Measurements from ENCODE around the gene TCEA2. TPM values are rescaled to one million over a fixed set of nuclear protein-coding genes. Genes with fewer than 3 reads are reported as not detected.

The TCEA2 gene
- total and polyA plus RNA-seq, 2 of the 13 experiments (the other 11 are each of a cell fraction or from before 2014, with no cell fraction given): 28.1 to 33.7 TPM

DNA sequence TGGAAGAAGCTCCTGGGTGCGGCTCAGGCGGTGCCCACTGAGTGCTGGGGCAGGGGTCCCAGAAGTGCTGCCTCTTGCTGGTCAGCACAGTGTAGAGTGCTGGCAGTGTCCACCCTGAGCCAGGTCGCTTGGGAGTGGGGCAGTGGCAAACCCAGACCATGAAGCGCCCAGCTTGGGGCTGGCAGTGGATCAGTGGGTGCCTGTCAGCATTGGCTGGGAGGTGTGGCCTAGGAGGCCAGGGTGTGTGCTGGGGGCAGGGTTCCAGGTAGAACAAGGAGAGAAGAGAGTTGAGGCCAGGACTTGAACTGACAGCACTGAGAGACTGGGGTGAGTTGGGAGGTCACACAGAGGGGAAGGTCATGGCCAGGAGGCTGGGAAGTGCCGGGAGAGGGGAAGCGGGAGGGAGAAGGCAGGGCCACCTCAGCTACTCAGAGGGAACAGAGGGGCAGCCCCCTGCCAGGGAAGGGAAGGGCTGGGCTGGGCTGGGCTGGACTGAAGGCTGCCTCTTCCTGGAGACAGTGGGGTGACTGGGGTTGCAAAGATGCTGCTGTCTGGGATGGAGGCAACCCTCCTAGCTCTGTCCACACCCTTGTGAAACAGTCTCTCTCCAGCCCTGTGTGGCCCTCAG is 4.1 kb downstream of the TCEA2 start (continued):
- TF ChIP-seq, protein P1, sequence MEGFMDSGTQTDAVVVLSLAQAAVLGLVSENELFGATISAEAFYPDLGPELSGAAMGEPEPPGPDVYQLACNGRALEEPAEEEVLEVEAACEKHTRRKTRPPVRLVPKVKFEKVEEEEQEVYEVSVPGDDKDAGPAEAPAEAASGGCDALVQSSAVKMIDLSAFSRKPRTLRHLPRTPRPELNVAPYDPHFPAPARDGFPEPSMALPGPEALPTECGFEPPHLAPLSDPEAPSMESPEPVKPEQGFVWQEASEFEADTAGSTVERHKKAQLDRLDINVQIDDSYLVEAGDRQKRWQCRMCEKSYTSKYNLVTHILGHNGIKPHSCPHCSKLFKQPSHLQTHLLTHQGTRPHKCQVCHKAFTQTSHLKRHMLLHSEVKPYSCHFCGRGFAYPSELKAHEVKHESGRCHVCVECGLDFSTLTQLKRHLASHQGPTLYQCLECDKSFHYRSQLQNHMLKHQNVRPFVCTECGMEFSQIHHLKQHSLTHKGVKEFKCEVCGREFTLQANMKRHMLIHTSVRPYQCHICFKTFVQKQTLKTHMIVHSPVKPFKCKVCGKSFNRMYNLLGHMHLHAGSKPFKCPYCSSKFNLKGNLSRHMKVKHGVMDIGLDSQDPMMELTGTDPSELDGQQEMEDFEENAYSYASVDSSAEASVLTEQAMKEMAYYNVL (CRISPR knock-in tag; IDR thresholded peaks at IDR 0.05; ENCODE audit: borderline replicate concordance): no peak
- TF ChIP-seq RARA (CRISPR knock-in tag; IDR thresholded peaks at IDR 0.05): peak; percentile 60
- no peak for TF ChIP-seq ZMYM4 (CRISPR knock-in tag; IDR thresholded peaks at IDR 0.05)
- no peak for TF ChIP-seq ZSCAN9 (CRISPR knock-in tag; IDR thresholded peaks at IDR 0.05; ENCODE audit: borderline replicate concordance)
- TF ChIP-seq ZNF841 (CRISPR knock-in tag; IDR thresholded peaks at IDR 0.05; ENCODE audit: borderline replicate concordance): no peak
- TF ChIP-seq NFYC (CRISPR knock-in tag; IDR thresholded peaks at IDR 0.05): no peak
- TF ChIP-seq, protein P2, sequence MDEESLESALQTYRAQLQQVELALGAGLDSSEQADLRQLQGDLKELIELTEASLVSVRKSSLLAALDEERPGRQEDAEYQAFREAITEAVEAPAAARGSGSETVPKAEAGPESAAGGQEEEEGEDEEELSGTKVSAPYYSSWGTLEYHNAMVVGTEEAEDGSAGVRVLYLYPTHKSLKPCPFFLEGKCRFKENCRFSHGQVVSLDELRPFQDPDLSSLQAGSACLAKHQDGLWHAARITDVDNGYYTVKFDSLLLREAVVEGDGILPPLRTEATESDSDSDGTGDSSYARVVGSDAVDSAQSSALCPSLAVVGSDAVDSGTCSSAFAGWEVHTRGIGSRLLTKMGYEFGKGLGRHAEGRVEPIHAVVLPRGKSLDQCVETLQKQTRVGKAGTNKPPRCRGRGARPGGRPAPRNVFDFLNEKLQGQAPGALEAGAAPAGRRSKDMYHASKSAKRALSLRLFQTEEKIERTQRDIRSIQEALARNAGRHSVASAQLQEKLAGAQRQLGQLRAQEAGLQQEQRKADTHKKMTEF (CRISPR knock-in tag; IDR thresholded peaks at IDR 0.05): no peak
- no peak for TF ChIP-seq ATM (IDR thresholded peaks at IDR 0.05; ENCODE audit: borderline replicate concordance)
- TF ChIP-seq, protein P3, sequence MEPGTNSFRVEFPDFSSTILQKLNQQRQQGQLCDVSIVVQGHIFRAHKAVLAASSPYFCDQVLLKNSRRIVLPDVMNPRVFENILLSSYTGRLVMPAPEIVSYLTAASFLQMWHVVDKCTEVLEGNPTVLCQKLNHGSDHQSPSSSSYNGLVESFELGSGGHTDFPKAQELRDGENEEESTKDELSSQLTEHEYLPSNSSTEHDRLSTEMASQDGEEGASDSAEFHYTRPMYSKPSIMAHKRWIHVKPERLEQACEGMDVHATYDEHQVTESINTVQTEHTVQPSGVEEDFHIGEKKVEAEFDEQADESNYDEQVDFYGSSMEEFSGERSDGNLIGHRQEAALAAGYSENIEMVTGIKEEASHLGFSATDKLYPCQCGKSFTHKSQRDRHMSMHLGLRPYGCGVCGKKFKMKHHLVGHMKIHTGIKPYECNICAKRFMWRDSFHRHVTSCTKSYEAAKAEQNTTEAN (CRISPR knock-in tag; conservative IDR thresholded peaks at IDR 0.05): no peak
- TF ChIP-seq, protein P4, sequence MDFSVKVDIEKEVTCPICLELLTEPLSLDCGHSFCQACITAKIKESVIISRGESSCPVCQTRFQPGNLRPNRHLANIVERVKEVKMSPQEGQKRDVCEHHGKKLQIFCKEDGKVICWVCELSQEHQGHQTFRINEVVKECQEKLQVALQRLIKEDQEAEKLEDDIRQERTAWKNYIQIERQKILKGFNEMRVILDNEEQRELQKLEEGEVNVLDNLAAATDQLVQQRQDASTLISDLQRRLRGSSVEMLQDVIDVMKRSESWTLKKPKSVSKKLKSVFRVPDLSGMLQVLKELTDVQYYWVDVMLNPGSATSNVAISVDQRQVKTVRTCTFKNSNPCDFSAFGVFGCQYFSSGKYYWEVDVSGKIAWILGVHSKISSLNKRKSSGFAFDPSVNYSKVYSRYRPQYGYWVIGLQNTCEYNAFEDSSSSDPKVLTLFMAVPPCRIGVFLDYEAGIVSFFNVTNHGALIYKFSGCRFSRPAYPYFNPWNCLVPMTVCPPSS (IDR thresholded peaks at IDR 0.05): no peak
- TF ChIP-seq, protein P5, sequence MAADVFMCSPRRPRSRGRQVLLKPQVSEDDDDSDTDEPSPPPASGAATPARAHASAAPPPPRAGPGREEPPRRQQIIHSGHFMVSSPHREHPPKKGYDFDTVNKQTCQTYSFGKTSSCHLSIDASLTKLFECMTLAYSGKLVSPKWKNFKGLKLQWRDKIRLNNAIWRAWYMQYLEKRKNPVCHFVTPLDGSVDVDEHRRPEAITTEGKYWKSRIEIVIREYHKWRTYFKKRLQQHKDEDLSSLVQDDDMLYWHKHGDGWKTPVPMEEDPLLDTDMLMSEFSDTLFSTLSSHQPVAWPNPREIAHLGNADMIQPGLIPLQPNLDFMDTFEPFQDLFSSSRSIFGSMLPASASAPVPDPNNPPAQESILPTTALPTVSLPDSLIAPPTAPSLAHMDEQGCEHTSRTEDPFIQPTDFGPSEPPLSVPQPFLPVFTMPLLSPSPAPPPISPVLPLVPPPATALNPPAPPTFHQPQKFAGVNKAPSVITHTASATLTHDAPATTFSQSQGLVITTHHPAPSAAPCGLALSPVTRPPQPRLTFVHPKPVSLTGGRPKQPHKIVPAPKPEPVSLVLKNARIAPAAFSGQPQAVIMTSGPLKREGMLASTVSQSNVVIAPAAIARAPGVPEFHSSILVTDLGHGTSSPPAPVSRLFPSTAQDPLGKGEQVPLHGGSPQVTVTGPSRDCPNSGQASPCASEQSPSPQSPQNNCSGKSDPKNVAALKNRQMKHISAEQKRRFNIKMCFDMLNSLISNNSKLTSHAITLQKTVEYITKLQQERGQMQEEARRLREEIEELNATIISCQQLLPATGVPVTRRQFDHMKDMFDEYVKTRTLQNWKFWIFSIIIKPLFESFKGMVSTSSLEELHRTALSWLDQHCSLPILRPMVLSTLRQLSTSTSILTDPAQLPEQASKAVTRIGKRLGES (CRISPR knock-in tag; IDR thresholded peaks at IDR 0.05; ENCODE audit: borderline replicate concordance): no peak
- no peak for TF ChIP-seq ZNF101 (CRISPR knock-in tag; IDR thresholded peaks at IDR 0.05; ENCODE audit: borderline replicate concordance, low read depth)
- no peak for TF ChIP-seq ZFP41 (CRISPR knock-in tag; IDR thresholded peaks at IDR 0.05; ENCODE audit: borderline replicate concordance)
- no peak for TF ChIP-seq PITX1 (CRISPR knock-in tag; IDR thresholded peaks at IDR 0.05)
- no peak for TF ChIP-seq ZNF891 (CRISPR knock-in tag; IDR thresholded peaks at IDR 0.05)
- TF ChIP-seq MIER3 (CRISPR knock-in tag; IDR thresholded peaks at IDR 0.05; ENCODE audit: borderline replicate concordance): no peak
- TF ChIP-seq, protein P6, sequence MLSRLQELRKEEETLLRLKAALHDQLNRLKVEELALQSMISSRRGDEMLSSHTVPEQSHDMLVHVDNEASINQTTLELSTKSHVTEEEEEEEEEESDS (CRISPR knock-in tag; IDR thresholded peaks at IDR 0.05; ENCODE audit: borderline replicate concordance): no peak
- TF ChIP-seq ZNF331 (CRISPR knock-in tag; IDR thresholded peaks at IDR 0.05): no peak
- TF ChIP-seq KDM6A (CRISPR knock-in tag; IDR thresholded peaks at IDR 0.05; ENCODE audit: low read depth): no peak
- TF ChIP-seq PHB2 (IDR thresholded peaks at IDR 0.05; ENCODE audit: partially characterized antibody): no peak
- no peak for TF ChIP-seq PCBP2 (optimal IDR thresholded peaks at IDR 0.05; ENCODE audit: low read depth, low read length, poor library complexity, severe bottlenecking)
